ENCODE results near the gene BBS10.

The BBS10 gene

DNA sequence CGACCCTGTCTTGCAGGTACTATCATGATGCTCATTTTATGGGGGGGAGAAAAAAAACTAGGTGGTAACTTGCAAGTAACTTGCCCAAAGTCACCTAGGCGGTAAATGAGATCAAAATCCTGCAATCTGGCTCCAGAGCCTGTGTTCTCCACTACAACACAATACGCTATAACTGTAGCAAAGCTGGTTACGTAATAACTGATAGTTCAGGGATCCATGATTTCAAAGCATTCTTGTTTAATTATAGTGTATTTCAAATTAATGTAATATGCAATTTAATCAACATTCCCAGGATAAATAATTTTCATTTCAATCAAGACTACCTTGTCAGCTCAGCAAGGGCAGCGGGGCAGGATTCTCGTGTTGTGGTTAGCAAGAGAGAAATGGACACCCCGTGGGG is 31.7 kb downstream of the BBS10 start:
- DNase-seq (ENCODE audit: low read depth): no peak
- in situ Hi-C loops (cut with HindIII; ENCODE audit: low sequenced_read_pairs): no loop called here
- TF ChIP-seq, protein P1, sequence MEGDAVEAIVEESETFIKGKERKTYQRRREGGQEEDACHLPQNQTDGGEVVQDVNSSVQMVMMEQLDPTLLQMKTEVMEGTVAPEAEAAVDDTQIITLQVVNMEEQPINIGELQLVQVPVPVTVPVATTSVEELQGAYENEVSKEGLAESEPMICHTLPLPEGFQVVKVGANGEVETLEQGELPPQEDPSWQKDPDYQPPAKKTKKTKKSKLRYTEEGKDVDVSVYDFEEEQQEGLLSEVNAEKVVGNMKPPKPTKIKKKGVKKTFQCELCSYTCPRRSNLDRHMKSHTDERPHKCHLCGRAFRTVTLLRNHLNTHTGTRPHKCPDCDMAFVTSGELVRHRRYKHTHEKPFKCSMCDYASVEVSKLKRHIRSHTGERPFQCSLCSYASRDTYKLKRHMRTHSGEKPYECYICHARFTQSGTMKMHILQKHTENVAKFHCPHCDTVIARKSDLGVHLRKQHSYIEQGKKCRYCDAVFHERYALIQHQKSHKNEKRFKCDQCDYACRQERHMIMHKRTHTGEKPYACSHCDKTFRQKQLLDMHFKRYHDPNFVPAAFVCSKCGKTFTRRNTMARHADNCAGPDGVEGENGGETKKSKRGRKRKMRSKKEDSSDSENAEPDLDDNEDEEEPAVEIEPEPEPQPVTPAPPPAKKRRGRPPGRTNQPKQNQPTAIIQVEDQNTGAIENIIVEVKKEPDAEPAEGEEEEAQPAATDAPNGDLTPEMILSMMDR (IDR thresholded peaks at IDR 0.05; ENCODE audit: low read depth, low read length, missing control alignments): no peak

DNA sequence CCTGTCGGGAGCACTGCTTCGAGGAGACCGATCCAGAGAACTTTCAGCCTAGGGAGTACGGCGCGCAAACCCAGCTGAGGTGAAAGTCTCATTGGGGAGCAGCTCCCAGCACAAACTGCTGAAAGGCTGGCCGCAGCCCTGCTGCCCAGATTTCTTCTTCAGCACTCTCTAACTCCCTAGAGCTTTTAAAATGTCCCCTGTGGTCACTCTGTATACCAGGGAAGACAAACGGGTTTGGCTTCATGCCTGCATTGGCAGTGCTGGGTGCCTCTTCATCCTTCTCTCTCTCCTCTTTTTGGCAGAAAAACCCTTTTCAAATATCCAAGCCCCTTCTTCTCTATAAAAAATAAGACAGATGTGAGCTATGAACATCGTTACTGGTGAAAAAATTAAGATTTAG is 34.9 kb downstream of the BBS10 start:
- in situ Hi-C loops (cut with HindIII; ENCODE audit: low sequenced_read_pairs): no loop called here
- TF ChIP-seq, protein P1 (IDR thresholded peaks at IDR 0.05; ENCODE audit: low read depth, low read length, missing control alignments): no peak

More for the DNA sequence above, 31.7 kb downstream of the BBS10 start:
- H3K4me3 ChIP-seq (ENCODE audit: low read depth, low read length): no peak overlapping the region

DNA sequence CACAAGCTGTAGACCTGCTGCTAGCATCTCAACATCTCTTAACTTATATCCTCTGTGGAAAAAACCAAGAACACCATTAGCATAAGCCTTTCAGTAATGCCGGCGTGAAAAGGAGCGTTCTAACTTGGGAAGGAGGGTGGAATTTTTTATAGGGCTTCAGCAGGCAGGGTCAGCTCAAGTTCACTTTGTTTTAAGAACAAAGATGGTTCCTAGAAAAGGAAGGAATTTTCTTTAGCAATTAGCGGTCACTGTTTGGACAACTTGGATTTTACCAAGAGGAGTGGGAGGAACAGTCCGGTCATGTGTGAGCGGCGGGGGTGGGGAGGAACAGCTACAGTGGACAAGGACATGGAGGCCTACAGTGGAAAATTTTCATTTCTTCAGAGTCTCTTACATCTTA is 35.9 kb downstream of the BBS10 start:
- TF ChIP-seq, protein P1 (IDR thresholded peaks at IDR 0.05; ENCODE audit: low read depth, low read length, missing control alignments): no peak
- H3K4me3 ChIP-seq (ENCODE audit: low read depth, low read length): no peak overlapping the region
- in situ Hi-C loops (cut with HindIII; ENCODE audit: low sequenced_read_pairs): no loop called here
- DNase-seq (ENCODE audit: low read depth): no peak

More for the DNA sequence above, 34.9 kb downstream of the BBS10 start:
- DNase-seq (ENCODE audit: low read depth): no peak
- H3K4me3 ChIP-seq (ENCODE audit: low read depth, low read length): no peak overlapping the region

DNA sequence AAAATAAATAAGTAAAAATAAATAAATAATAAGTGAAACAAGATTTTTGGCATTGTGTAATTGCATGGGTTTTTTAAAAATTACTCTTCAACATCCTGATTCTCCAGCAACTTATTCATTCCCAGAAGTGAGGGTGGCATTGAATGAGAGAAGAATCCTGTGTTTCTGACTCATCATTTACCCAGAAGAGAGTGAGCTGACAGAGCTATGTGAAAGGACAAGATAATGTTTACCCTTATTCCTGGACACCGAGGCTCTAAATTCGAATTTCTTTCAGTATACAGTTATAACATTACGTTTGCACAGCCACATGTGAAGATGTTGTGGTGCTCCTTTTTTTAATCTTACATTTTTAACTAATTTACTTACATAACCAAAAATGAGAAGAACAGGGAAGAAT is 36.4 kb downstream of the BBS10 start:
- TF ChIP-seq, protein P1 (IDR thresholded peaks at IDR 0.05; ENCODE audit: low read depth, low read length, missing control alignments): no peak
- in situ Hi-C loops (cut with HindIII; ENCODE audit: low sequenced_read_pairs): no loop called here
- no peak for DNase-seq (ENCODE audit: low read depth)
- H3K4me3 ChIP-seq (ENCODE audit: low read depth, low read length): no peak overlapping the region

DNA sequence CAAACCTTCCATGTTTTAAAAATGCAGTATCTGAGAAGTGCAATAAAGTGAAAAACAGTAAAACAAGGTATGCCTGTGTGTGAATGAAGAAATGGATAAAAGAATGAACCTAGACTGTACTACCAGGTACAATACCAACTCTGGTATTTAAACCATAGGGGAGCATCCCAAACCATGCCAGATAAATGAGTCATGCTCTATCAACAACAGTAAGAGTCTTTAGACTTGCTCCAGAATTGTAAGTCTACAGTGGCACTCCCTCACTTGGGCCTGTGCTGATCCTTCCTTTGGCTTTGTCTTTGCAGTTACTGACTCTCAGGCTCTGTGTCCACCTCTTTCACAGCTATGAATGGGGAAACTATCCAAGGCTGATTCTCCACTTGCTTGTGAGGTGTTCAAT is 38.1 kb downstream of the BBS10 start:
- in situ Hi-C loops (cut with HindIII; ENCODE audit: low sequenced_read_pairs): no loop called here
- H3K4me3 ChIP-seq (ENCODE audit: low read depth, low read length): no peak overlapping the region
- TF ChIP-seq, protein P1 (IDR thresholded peaks at IDR 0.05; ENCODE audit: low read depth, low read length, missing control alignments): no peak
- peak; percentile 22 for DNase-seq (ENCODE audit: low read depth)

DNA sequence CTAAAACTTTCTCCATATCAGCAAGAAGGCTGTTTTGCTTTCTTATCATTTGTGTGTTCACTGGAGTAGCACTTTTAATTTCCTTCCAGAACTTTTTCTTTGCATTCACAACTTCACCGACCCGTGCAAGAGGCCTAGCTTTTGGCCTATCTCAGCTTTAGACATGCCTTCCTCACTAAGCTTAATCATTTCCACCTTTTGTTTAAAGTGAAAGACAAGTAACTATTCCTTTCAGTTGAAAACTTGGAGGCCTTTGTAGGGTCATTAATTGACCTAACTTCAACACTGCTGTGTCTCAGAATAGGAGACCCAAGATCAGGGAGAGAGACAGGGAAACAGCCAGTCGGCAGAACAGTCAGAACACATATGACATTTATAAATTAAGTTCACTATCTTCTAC is 39.3 kb downstream of the BBS10 start:
- H3K4me3 ChIP-seq (ENCODE audit: low read depth, low read length): no peak overlapping the region
- in situ Hi-C loops (cut with HindIII; ENCODE audit: low sequenced_read_pairs): no loop called here
- TF ChIP-seq, protein P1 (IDR thresholded peaks at IDR 0.05; ENCODE audit: low read depth, low read length, missing control alignments): no peak
- no peak for DNase-seq (ENCODE audit: low read depth)

DNA sequence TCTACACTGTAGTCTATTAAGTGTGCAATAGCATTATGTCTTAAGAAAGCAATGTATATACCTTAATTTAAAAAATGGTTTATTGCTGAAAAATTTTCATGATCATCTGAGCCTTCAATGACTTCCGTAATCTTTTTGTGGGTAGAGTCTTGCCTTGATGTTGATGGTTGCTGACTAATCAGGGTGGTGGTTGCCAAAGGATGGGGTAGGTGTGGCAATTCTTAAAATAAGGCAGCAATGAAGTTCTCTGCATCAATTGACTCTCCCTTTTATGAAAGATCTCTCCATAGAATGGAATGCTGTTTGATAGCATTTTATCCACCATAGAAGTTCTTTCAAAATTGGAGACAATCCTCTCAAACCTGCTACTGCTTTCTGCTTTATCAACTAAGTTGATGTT is 41.1 kb downstream of the BBS10 start:
- no peak overlapping the region for H3K4me3 ChIP-seq (ENCODE audit: low read depth, low read length)
- DNase-seq (ENCODE audit: low read depth): no peak
- TF ChIP-seq, protein P1 (IDR thresholded peaks at IDR 0.05; ENCODE audit: low read depth, low read length, missing control alignments): no peak
- in situ Hi-C loops (cut with HindIII; ENCODE audit: low sequenced_read_pairs): no loop called here
